Nephron (organoid): Measurements from ENCODE around the gene ALDH1A1.

Experiments used
- H3K27ac Mint-ChIP-seq, 3 experiments: 2 replicates each; pipeline ENCODE4 v1.8.0; 2020; ENCODE audit warnings: mixed read lengths in 3 of 3, mild to moderate bottlenecking in 2 of 3, moderate library complexity in 1 of 3
- H3K27me3 Mint-ChIP-seq: 2 replicates; pipeline ENCODE4 v1.8.0; 2021; ENCODE audit warnings: low read depth, mild to moderate bottlenecking, moderate library complexity, mixed read lengths
- H3K36me3 Mint-ChIP-seq: 2 replicates; pipeline ENCODE4 v1.8.0; 2020; ENCODE audit warnings: low read depth, mixed read lengths
- H3K4me1 Mint-ChIP-seq: 2 replicates; pipeline ENCODE4 v1.8.0; 2020; ENCODE audit warnings: mixed read lengths
- H3K4me3 Mint-ChIP-seq, 3 experiments: 2 replicates each; pipeline ENCODE4 v1.8.0; 2020; ENCODE audit warnings: mild to moderate bottlenecking in 3 of 3, mixed read lengths in 3 of 3, moderate library complexity in 2 of 3
- H3K9me3 Mint-ChIP-seq: 2 replicates; pipeline ENCODE4 v1.8.0; 2020; ENCODE audit warnings: mixed read lengths
- CTCF ChIP-seq, 3 experiments: fragments of 200-600 bp; sonication (generic); IDR thresholded peaks; one replicate each; pipeline ENCODE4 v1.5.0; 2021; ENCODE audit warnings: antibody characterized with exemption in 3 of 3; ENCODE audit not compliant: unreplicated experiment in 3 of 3

The ALDH1A1 gene

DNA sequence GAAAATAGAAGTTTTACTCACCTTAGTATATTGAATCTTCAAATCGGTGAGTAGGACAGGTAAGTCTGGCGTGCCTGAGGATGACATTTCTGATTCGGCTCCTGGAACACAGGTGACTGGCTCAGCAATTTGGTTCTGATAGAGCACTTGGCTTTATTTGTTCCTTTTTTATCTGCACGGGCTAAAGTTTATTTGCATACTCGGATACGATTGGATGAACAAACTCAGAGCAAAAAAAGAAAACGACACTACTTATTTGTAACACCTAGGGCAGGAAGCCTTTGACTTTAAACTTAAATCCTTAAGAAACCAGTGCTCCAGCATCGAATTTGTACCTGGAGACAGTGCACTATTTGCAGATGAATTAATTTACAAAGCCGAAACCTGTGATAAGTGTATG, at the start of gene ALDH1A1:
ALDH1A1 (minus strand) TSS at position 140 of the 400 bp plus-strand sequence; CDS start at position 87, 53 bp downstream.
- Mint-ChIP-seq H3K27ac (peak within 1 kb of the TSS; percentile 14 to 88 (median 48)), H3K9me3 (peaks cover 2% of the 10 kb centered on the region), H3K4me3 (peak within 1 kb of the TSS; percentile 51 to 69 (median 62)), H3K36me3 (no peaks in the 10 kb centered on the region), H3K27me3 (no peaks in the 10 kb centered on the region), H3K4me1 (peaks cover 54% of the 10 kb centered on the region)
- no peak for TF ChIP-seq CTCF (IDR thresholded peaks at IDR 0.05; ENCODE audit: unreplicated experiment in 3 of 3)

GRCh38 chr9:73001860-73002259, 49.0 kb upstream of the ALDH1A1 start:
- TF ChIP-seq CTCF (IDR thresholded peaks at IDR 0.05; ENCODE audit: unreplicated experiment in 3 of 3), result no peak
- Mint-ChIP-seq H3K4me3 (no peak overlapping the region), H3K36me3 (no peaks in the 10 kb centered on the region), H3K9me3 (no peaks in the 10 kb centered on the region), H3K27me3 (peaks cover 5% of the 10 kb centered on the region), H3K4me1 (no peaks in the 10 kb centered on the region), H3K27ac (no peak overlapping the region)

DNA sequence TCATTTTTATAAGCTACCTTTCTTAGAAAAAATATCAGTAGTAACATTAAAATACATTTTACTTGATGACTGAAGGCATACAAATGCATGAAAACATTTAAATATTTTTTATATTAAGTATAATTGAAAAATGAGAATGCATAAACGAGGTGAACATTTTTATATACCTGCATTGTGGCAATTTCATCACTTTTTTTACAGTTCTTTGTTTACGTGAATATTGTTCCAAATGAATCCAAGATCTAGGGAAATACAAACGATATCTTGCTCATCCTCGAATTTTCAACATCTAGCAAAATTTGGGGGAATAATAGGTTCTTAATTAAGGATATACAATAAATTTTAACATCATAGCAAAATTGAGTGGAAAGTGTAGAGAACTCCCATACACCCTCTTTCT, 45.5 kb upstream of the ALDH1A1 start:
- Mint-ChIP-seq H3K27ac (no peak overlapping the region), H3K4me1 (no peaks in the 10 kb centered on the region)
- TF ChIP-seq CTCF (IDR thresholded peaks at IDR 0.05; ENCODE audit: unreplicated experiment in 3 of 3), result no peak

DNA sequence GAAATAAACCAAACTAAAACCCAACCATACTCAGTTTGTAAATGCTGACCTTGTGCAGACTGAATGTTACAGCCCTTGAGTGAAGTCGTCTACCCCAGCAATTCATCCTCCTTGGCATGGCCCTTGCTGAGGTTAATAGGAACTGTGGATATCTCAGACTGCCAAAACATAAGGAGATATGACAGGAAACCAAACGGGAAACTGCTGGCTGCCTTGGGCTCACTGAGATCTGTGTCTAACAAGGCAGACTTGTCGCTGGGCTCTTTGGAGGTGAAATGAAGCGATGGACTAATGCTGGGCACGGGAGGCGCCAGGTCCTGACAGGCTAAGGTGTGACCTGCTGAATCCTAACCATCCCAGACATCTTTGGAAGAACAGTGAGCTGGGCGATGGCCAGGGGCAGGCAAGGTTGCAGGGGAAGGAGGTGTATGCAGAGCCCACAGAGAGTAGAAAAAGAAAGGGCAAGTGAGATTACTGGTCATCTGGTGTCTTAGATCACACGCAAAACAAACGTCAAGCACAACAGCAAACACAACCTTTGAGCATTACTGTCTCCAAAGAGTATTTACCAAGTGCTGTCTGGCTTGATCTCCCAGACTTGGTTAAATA, 44.6 kb upstream of the ALDH1A1 start:
- H3K27me3 Mint-ChIP-seq, result peaks cover 5% of the 10 kb centered on the region
- H3K9me3 Mint-ChIP-seq, result no peaks in the 10 kb centered on the region
- TF ChIP-seq CTCF (IDR thresholded peaks at IDR 0.05; ENCODE audit: unreplicated experiment in 3 of 3), result no peak
- no peaks in the 10 kb centered on the region for H3K4me1 Mint-ChIP-seq
- H3K36me3 Mint-ChIP-seq, result no peaks in the 10 kb centered on the region
- H3K4me3 Mint-ChIP-seq, result no peak overlapping the region
- H3K27ac Mint-ChIP-seq, result no peak overlapping the region

More for the DNA sequence above, 45.5 kb upstream of the ALDH1A1 start:
- Mint-ChIP-seq H3K4me3 (no peak overlapping the region), H3K9me3 (no peaks in the 10 kb centered on the region), H3K36me3 (no peaks in the 10 kb centered on the region), H3K27me3 (peaks cover 5% of the 10 kb centered on the region)

DNA sequence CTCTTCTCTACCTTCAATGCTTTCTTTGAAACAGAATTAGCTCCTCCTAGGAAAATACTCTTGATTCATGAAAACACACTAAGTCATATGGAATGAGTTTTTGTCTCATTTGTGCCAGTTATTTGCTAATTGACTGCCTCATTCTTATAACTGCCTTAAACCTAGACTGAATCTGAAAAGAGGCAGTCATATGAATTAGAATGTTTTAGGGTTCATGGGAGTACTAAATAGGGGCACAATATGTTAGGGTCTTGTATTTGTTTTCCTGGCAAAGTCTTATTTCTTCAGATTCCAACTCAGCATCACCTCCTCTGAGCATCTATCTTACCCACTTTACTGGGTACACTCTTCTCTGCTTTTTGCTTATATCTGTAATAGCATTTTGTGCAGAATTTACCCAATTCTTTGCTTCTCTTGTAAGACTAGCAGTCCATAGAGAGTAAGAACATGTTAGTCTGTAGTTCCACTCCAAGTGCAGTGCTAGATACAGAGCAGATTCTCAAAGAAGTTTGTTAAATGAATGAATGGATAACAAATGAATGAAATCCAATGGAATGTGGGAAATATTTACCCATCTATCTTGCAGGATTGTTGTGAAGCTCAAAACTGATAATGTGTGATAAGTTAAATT, 43.9 kb upstream of the ALDH1A1 start:
- Mint-ChIP-seq H3K9me3 (no peaks in the 10 kb centered on the region), H3K4me1 (no peaks in the 10 kb centered on the region), H3K4me3 (no peak overlapping the region), H3K36me3 (no peaks in the 10 kb centered on the region), H3K27me3 (peaks cover 5% of the 10 kb centered on the region), H3K27ac (no peak overlapping the region)
- TF ChIP-seq CTCF (IDR thresholded peaks at IDR 0.05; ENCODE audit: unreplicated experiment in 3 of 3), result no peak

- no peaks in the 10 kb centered on the region for H3K9me3 Mint-ChIP-seq
- H3K36me3 Mint-ChIP-seq, result no peaks in the 10 kb centered on the region
- TF ChIP-seq CTCF (IDR thresholded peaks at IDR 0.05; ENCODE audit: unreplicated experiment in 3 of 3), result no peak
- peaks cover 5% of the 10 kb centered on the region for H3K27me3 Mint-ChIP-seq
- H3K4me3 Mint-ChIP-seq, result no peak overlapping the region
- no peaks in the 10 kb centered on the region for H3K4me1 Mint-ChIP-seq
- H3K27ac Mint-ChIP-seq, result no peak overlapping the region
Observed at GRCh38 chr9:72996114-72996513, 43.3 kb upstream of the ALDH1A1 start.
